Measurements from ENCODE around the gene RERE.

The RERE gene

DNA sequence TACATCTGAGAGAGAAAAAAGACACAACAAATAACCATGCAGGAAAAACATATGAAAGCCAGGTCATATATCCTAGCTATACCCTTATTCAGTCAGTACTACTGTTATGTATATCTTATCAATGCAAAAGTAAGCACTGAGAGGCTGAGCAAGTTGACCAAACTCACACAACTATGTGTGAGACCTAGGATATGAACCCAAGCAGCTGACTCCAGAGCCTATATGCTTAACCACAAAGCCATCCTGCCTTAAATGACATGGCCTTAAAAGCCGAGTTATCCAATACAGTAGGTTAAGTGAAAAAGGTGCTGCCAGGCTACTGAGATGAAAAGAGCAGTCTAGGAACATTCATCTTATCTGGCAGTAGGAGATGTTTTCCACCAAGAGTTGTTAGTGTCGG, 151.6 kb downstream of the RERE start:
- WGBS (ENCODE audit: extremely low coverage, insufficient coverage, insufficient read length): no CpG with 5 or more reads among the region's 2 CpGs
- no peak overlapping the region for H3K9ac ChIP-seq (ENCODE audit: low read length)
- H3K4me2 ChIP-seq (ENCODE audit: low read length): no peak overlapping the region
- no peak overlapping the region for H4K12ac ChIP-seq (ENCODE audit: low read depth, low read length)
- H2BK5ac ChIP-seq (ENCODE audit: low read depth, low read length, poor library complexity): no peak overlapping the region
- no peak overlapping the region for H4K91ac ChIP-seq (ENCODE audit: low read depth, low read length)
- H3K27me3 ChIP-seq (ENCODE audit: insufficient read depth, low read length): no peaks in the 10 kb centered on the region
- H3K9me3 ChIP-seq (ENCODE audit: insufficient read depth, low read depth, low read length): no peaks in the 10 kb centered on the region
- peaks cover 14 to 27% of the 10 kb centered on the region in 2 experiments for H3K4me1 ChIP-seq (ENCODE audit: control insufficient read depth in 1 of 2, insufficient read depth in 2 of 2, low read length in 2 of 2)
- peaks cover 4% of the 10 kb centered on the region for H3K79me1 ChIP-seq (ENCODE audit: low read length)
- H4K8ac ChIP-seq (ENCODE audit: low read depth, low read length): no peak overlapping the region
- peaks cover 6% of the 10 kb centered on the region for H3K79me2 ChIP-seq (ENCODE audit: control insufficient read depth, insufficient read depth, low read length, poor library complexity)
- H2AK5ac ChIP-seq (ENCODE audit: low read length): no peak overlapping the region
- no peak overlapping the region for H2BK12ac ChIP-seq (ENCODE audit: low read length)
- no peaks in the 10 kb centered on the region for H3K36me3 ChIP-seq (ENCODE audit: control insufficient read depth in 1 of 2, insufficient read depth in 2 of 2, low read length in 2 of 2)
- H3K18ac ChIP-seq (ENCODE audit: low read length): no peak overlapping the region
- no peak overlapping the region for H3K14ac ChIP-seq (ENCODE audit: low read length)
- no peak for DNase-seq
- H2BK120ac ChIP-seq (ENCODE audit: insufficient read depth, low read length, poor library complexity): no peak overlapping the region
- H2AFZ ChIP-seq (ENCODE audit: insufficient read depth, low read length, poor library complexity): no peak overlapping the region
- H3K27ac ChIP-seq (ENCODE audit: low read depth, low read length): no peak overlapping the region
- H3K4ac ChIP-seq (ENCODE audit: low read depth, low read length): peak overlapping the region; percentile 56
- no peak overlapping the region for H3K23ac ChIP-seq (ENCODE audit: low read length)
- no peak overlapping the region for H3K4me3 ChIP-seq (ENCODE audit: low read depth, low read length)

DNA sequence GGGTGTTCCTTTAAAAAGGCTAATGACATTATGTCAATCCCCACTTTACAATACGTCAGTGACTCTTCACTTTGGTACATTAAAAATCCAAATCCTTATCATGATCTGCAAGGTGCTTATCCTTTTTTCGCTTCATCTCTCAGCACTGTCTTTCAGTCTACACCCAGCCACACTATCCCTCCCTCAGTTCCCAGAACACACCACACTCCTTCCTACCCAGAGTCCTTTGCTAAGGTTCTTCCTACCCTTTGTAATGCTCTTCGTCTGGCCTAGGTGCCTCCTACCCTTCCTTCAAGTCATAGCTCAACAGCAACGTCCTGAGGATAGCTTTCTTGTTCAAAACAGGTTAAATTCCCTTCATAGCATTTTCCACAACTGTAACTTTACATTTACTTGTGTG, 152.6 kb downstream of the RERE start:
- WGBS (ENCODE audit: extremely low coverage, insufficient coverage, insufficient read length): no CpG with 5 or more reads among the region's 4 CpGs
- Histone ChIP-seq H3K4ac (ENCODE audit: low read depth, low read length) (peak overlapping the region; percentile 90), H3K4me2 (ENCODE audit: low read length) (no peak overlapping the region), H2BK12ac (ENCODE audit: low read length) (no peak overlapping the region), H3K18ac (ENCODE audit: low read length) (no peak overlapping the region), H4K12ac (ENCODE audit: low read depth, low read length) (no peak overlapping the region), H3K27me3 (ENCODE audit: insufficient read depth, low read length) (no peaks in the 10 kb centered on the region), H3K4me3 (ENCODE audit: low read depth, low read length) (no peak overlapping the region), H2BK120ac (ENCODE audit: insufficient read depth, low read length, poor library complexity) (no peak overlapping the region), H3K4me1 (ENCODE audit: control insufficient read depth in 1 of 2, insufficient read depth in 2 of 2, low read length in 2 of 2) (peaks cover 12 to 24% of the 10 kb centered on the region in 2 experiments), H2AK5ac (ENCODE audit: low read length) (no peak overlapping the region), H3K14ac (ENCODE audit: low read length) (no peak overlapping the region), H3K27ac (ENCODE audit: low read depth, low read length) (no peak overlapping the region), H3K23ac (ENCODE audit: low read length) (no peak overlapping the region), H4K8ac (ENCODE audit: low read depth, low read length) (no peak overlapping the region), H2BK5ac (ENCODE audit: low read depth, low read length, poor library complexity) (no peak overlapping the region), H3K9ac (ENCODE audit: low read length) (no peak overlapping the region), H3K9me3 (ENCODE audit: insufficient read depth, low read depth, low read length) (no peaks in the 10 kb centered on the region), H3K36me3 (ENCODE audit: control insufficient read depth in 1 of 2, insufficient read depth in 2 of 2, low read length in 2 of 2) (no peaks in the 10 kb centered on the region), H3K79me2 (ENCODE audit: control insufficient read depth, insufficient read depth, low read length, poor library complexity) (peaks cover 6% of the 10 kb centered on the region), H4K91ac (ENCODE audit: low read depth, low read length) (no peak overlapping the region), H3K79me1 (ENCODE audit: low read length) (peaks cover 2% of the 10 kb centered on the region), H2AFZ (ENCODE audit: insufficient read depth, low read length, poor library complexity) (no peak overlapping the region)
- DNase-seq: no peak

DNA sequence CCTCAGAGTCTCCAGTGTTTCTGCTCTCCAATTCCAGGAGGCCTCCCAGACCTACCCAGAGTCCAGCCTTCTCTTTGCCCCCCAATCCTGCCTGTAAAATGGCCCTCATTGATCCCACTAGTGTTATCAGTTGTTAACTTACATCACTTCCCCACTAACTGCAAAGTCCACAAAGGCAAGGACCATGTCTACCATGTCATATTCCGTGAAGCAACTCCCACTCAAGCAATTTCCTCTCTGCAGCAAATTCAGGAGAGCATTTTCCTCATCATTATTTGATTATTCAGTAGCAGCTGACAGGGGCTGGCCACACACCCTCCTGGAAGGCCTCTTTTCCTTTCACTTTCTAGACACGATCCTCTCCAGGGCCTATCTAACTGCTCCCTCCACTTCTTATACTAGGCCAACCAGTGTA, 153.5 kb downstream of the RERE start:
- H3K23ac ChIP-seq (ENCODE audit: low read length): no peak overlapping the region
- H2AFZ ChIP-seq (ENCODE audit: insufficient read depth, low read length, poor library complexity): no peak overlapping the region
- H3K14ac ChIP-seq (ENCODE audit: low read length): no peak overlapping the region
- no peak overlapping the region for H4K8ac ChIP-seq (ENCODE audit: low read depth, low read length)
- no peaks in the 10 kb centered on the region for H3K9me3 ChIP-seq (ENCODE audit: insufficient read depth, low read depth, low read length)
- no peak overlapping the region for H3K27ac ChIP-seq (ENCODE audit: low read depth, low read length)
- peak overlapping the region; percentile 5 for H3K4ac ChIP-seq (ENCODE audit: low read depth, low read length)
- H3K9ac ChIP-seq (ENCODE audit: low read length): no peak overlapping the region
- peaks cover 3% of the 10 kb centered on the region for H3K79me2 ChIP-seq (ENCODE audit: control insufficient read depth, insufficient read depth, low read length, poor library complexity)
- no peak overlapping the region for H2BK120ac ChIP-seq (ENCODE audit: insufficient read depth, low read length, poor library complexity)
- H3K27me3 ChIP-seq (ENCODE audit: insufficient read depth, low read length): no peaks in the 10 kb centered on the region
- H3K36me3 ChIP-seq (ENCODE audit: control insufficient read depth in 1 of 2, insufficient read depth in 2 of 2, low read length in 2 of 2): no peaks in the 10 kb centered on the region
- no peak overlapping the region for H4K12ac ChIP-seq (ENCODE audit: low read depth, low read length)
- no peak overlapping the region for H3K4me2 ChIP-seq (ENCODE audit: low read length)
- H3K18ac ChIP-seq (ENCODE audit: low read length): no peak overlapping the region
- H3K4me1 ChIP-seq (ENCODE audit: control insufficient read depth in 1 of 2, insufficient read depth in 2 of 2, low read length in 2 of 2): peaks cover 9 to 19% of the 10 kb centered on the region in 2 experiments
- H2AK5ac ChIP-seq (ENCODE audit: low read length): no peak overlapping the region
- peaks cover 2% of the 10 kb centered on the region for H3K79me1 ChIP-seq (ENCODE audit: low read length)
- no peak overlapping the region for H4K91ac ChIP-seq (ENCODE audit: low read depth, low read length)
- DNase-seq: no peak
- H2BK12ac ChIP-seq (ENCODE audit: low read length): no peak overlapping the region
- WGBS (ENCODE audit: extremely low coverage, insufficient coverage, insufficient read length): no CpG with 5 or more reads among the region's 2 CpGs
- no peak overlapping the region for H2BK5ac ChIP-seq (ENCODE audit: low read depth, low read length, poor library complexity)
- no peak overlapping the region for H3K4me3 ChIP-seq (ENCODE audit: low read depth, low read length)

DNA sequence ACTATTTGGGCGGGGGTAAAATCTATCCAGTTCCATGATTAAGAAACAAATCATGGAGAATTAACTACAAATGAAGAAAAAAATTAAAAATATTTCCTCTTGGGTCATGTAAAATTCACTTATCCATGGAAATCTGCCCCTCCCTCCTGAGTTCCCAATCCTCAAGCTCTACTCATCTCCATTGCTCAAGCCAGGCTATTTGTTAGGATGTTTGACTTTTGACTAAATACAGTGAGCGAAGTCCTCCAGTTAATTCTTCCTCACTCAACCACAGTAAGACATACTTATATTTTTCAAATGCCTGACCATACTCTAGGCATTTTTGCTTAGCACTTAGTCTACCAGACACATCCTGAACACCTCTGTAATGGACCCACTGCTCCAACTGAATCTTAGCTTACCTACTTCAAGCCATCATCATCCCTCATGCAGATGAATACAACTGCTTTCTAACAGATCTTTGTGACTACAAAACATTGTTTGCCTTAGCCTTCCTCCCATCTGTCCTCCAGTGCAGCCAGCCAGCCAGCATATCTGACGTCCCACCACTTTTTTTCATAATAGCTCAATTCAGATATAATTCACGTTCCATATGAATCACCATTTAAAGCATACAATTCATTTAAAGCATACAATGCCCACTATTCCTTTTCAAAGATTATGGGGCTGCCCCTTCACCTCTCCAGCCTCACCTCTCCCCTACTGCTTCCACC, 154.2 kb downstream of the RERE start:
- no peak overlapping the region for H2BK5ac ChIP-seq (ENCODE audit: low read depth, low read length, poor library complexity)
- no peak overlapping the region for H2BK12ac ChIP-seq (ENCODE audit: low read length)
- peaks cover 9 to 18% of the 10 kb centered on the region in 2 experiments for H3K4me1 ChIP-seq (ENCODE audit: control insufficient read depth in 1 of 2, insufficient read depth in 2 of 2, low read length in 2 of 2)
- peak; percentile 14 to 55 for DNase-seq
- no peak overlapping the region for H3K4me3 ChIP-seq (ENCODE audit: low read depth, low read length)
- no CpG with 5 or more reads among the region's 4 CpGs for WGBS (ENCODE audit: extremely low coverage, insufficient coverage, insufficient read length)
- H3K9me3 ChIP-seq (ENCODE audit: insufficient read depth, low read depth, low read length): no peaks in the 10 kb centered on the region
- H2BK120ac ChIP-seq (ENCODE audit: insufficient read depth, low read length, poor library complexity): no peak overlapping the region
- no peak overlapping the region for H3K14ac ChIP-seq (ENCODE audit: low read length)
- H3K4me2 ChIP-seq (ENCODE audit: low read length): no peak overlapping the region
- H2AK5ac ChIP-seq (ENCODE audit: low read length): no peak overlapping the region
- peaks cover 2% of the 10 kb centered on the region for H3K79me1 ChIP-seq (ENCODE audit: low read length)
- H3K9ac ChIP-seq (ENCODE audit: low read length): no peak overlapping the region
- no peak overlapping the region for H2AFZ ChIP-seq (ENCODE audit: insufficient read depth, low read length, poor library complexity)
- H3K23ac ChIP-seq (ENCODE audit: low read length): no peak overlapping the region
- H3K4ac ChIP-seq (ENCODE audit: low read depth, low read length): no peak overlapping the region
- no peak overlapping the region for H3K27ac ChIP-seq (ENCODE audit: low read depth, low read length)
- H4K8ac ChIP-seq (ENCODE audit: low read depth, low read length): no peak overlapping the region
- no peaks in the 10 kb centered on the region for H3K36me3 ChIP-seq (ENCODE audit: control insufficient read depth in 1 of 2, insufficient read depth in 2 of 2, low read length in 2 of 2)
- H4K91ac ChIP-seq (ENCODE audit: low read depth, low read length): no peak overlapping the region
- H3K79me2 ChIP-seq (ENCODE audit: control insufficient read depth, insufficient read depth, low read length, poor library complexity): peaks cover 3% of the 10 kb centered on the region
- no peak overlapping the region for H4K12ac ChIP-seq (ENCODE audit: low read depth, low read length)
- no peaks in the 10 kb centered on the region for H3K27me3 ChIP-seq (ENCODE audit: insufficient read depth, low read length)
- no peak overlapping the region for H3K18ac ChIP-seq (ENCODE audit: low read length)
